KMS-11 (cell line): ENCODE results near the gene FBXO34.

ENCODE experiments used
- H2AFZ ChIP-seq: fragments of 200-600 bp; sonication (generic); 2 replicates; pipeline ENCODE4 v1.6.1; 2016; ENCODE audit warnings: antibody characterized with exemption, mixed run types, low read depth
- H3K27ac ChIP-seq: fragments of 200-600 bp; sonication (generic); 2 replicates; pipeline ENCODE4 v1.6.1; 2016; ENCODE audit warnings: mild to moderate bottlenecking, mixed run types
- H3K27me3 ChIP-seq: fragments of 200-600 bp; sonication (generic); 2 replicates; pipeline ENCODE4 v1.6.1; 2017; ENCODE audit warnings: mild to moderate bottlenecking, low read depth, mixed run types, moderate library complexity; ENCODE audit not compliant: insufficient read depth
- H3K36me3 ChIP-seq: fragments of 200-600 bp; sonication (generic); 2 replicates; pipeline ENCODE4 v1.6.1; 2017; ENCODE audit warnings: mild to moderate bottlenecking, mixed run types; ENCODE audit not compliant: insufficient read depth
- H3K4me1 ChIP-seq: fragments of 200-600 bp; sonication (generic); 2 replicates; pipeline ENCODE4 v1.6.1; 2016; ENCODE audit warnings: mild to moderate bottlenecking, low read depth, mixed run types; ENCODE audit not compliant: poor library complexity, severe bottlenecking
- H3K4me2 ChIP-seq: fragments of 200-600 bp; sonication (generic); 2 replicates; pipeline ENCODE4 v1.7.0; 2016; ENCODE audit warnings: mild to moderate bottlenecking, mixed run types
- H3K4me3 ChIP-seq: fragments of 200-600 bp; sonication (generic); IDR thresholded peaks from 2 replicates; pipeline ENCODE4 v1.6.1; 2017; ENCODE audit warnings: low read depth, low read length, mixed read lengths; ENCODE audit not compliant: insufficient read depth
- H3K79me2 ChIP-seq: fragments of 200-600 bp; sonication (generic); 2 replicates; pipeline ENCODE4 v1.6.1; 2016; ENCODE audit warnings: low read depth, mixed run types; ENCODE audit not compliant: insufficient read depth
- H3K9ac ChIP-seq: fragments of 200-600 bp; sonication (generic); 2 replicates; pipeline ENCODE4 v1.6.1; 2016; ENCODE audit warnings: mild to moderate bottlenecking, mixed run types
- H4K20me1 ChIP-seq: fragments of 200-600 bp; sonication (generic); 2 replicates; pipeline ENCODE4 v1.6.1; 2016; ENCODE audit warnings: mild to moderate bottlenecking, mixed run types; ENCODE audit not compliant: insufficient read depth
- TF ChIP-seq, protein P1 (sequence below): fragments of 200-600 bp; sonication (generic); conservative IDR thresholded peaks from 2 replicates; pipeline ENCODE4 v1.6.1; 2017; ENCODE audit warnings: low read depth, mild to moderate bottlenecking, antibody characterized with exemption, low read length, moderate library complexity, mixed read lengths

FBXO34 gene

DNA sequence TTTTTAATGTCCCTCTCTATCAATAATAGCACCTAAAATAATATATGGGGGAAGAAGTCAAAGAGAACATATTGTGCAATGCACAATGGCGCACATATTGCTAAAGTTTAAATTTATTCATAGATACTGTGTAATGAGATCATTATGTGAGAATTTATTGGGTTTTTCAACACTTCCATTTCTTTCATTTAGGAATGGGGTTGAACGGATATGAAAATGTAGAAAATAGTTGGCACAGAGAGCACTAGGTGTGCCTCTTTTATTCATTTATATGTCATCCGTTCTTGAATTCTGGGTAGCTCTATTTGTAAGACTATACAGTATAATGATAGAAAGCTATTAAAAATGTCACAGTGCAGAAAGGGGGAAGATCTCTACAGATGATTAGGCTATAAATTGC, 76.5 kb downstream of the FBXO34 start:
- H3K27ac ChIP-seq = no peak overlapping the region
- TF ChIP-seq, protein P1, sequence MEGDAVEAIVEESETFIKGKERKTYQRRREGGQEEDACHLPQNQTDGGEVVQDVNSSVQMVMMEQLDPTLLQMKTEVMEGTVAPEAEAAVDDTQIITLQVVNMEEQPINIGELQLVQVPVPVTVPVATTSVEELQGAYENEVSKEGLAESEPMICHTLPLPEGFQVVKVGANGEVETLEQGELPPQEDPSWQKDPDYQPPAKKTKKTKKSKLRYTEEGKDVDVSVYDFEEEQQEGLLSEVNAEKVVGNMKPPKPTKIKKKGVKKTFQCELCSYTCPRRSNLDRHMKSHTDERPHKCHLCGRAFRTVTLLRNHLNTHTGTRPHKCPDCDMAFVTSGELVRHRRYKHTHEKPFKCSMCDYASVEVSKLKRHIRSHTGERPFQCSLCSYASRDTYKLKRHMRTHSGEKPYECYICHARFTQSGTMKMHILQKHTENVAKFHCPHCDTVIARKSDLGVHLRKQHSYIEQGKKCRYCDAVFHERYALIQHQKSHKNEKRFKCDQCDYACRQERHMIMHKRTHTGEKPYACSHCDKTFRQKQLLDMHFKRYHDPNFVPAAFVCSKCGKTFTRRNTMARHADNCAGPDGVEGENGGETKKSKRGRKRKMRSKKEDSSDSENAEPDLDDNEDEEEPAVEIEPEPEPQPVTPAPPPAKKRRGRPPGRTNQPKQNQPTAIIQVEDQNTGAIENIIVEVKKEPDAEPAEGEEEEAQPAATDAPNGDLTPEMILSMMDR = no peak

GRCh38 chr14:55348766-55349453, 77.7 kb downstream of the FBXO34 start:
- no peaks in the 10 kb centered on the region for H3K79me2 ChIP-seq
- H2AFZ ChIP-seq = no peak overlapping the region
- H3K9ac ChIP-seq = no peak overlapping the region
- no peaks in the 10 kb centered on the region for H4K20me1 ChIP-seq
- no peaks in the 10 kb centered on the region for H3K4me1 ChIP-seq
- no peaks in the 10 kb centered on the region for H3K36me3 ChIP-seq
- H3K4me3 ChIP-seq = no peak overlapping the region
- TF ChIP-seq, protein P1 = no peak
- no peaks in the 10 kb centered on the region for H3K27me3 ChIP-seq
- H3K4me2 ChIP-seq = no peak overlapping the region
- H3K27ac ChIP-seq = no peak overlapping the region

More for the DNA sequence above, 76.5 kb downstream of the FBXO34 start:
- H3K79me2 ChIP-seq = no peaks in the 10 kb centered on the region
- no peak overlapping the region for H3K4me2 ChIP-seq
- no peaks in the 10 kb centered on the region for H3K36me3 ChIP-seq
- no peaks in the 10 kb centered on the region for H3K27me3 ChIP-seq
- no peak overlapping the region for H2AFZ ChIP-seq
- no peaks in the 10 kb centered on the region for H3K4me1 ChIP-seq
- H4K20me1 ChIP-seq = no peaks in the 10 kb centered on the region
- no peak overlapping the region for H3K9ac ChIP-seq
- no peak overlapping the region for H3K4me3 ChIP-seq

DNA sequence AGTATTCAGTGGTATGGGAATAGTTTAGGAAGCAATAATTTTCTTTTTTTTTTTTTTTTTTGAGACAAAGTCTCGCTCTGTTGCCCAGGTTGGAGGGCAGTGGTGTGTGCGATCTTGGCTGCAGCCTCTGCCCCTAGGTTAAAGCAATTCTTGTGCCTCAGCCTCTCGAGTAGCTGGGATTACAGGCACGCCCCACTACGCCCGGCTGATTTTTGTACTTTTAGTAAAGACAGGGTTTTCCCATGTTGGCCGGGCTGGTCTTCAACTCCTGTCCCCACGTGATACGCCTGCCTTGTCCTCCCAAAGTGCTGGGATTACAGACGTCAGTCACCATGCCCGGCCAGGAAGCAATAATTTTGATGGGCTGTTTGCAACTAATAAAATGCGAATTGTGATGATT, 78.3 kb downstream of the FBXO34 start:
- Histone ChIP-seq H3K36me3 (no peaks in the 10 kb centered on the region), H4K20me1 (no peaks in the 10 kb centered on the region), H3K9ac (no peak overlapping the region), H3K4me2 (no peak overlapping the region), H3K4me3 (no peak overlapping the region), H3K27ac (no peak overlapping the region), H3K27me3 (no peaks in the 10 kb centered on the region), H3K4me1 (no peaks in the 10 kb centered on the region), H3K79me2 (no peaks in the 10 kb centered on the region), H2AFZ (no peak overlapping the region)
- TF ChIP-seq, protein P1 = no peak

- TF ChIP-seq, protein P1 = no peak
- Histone ChIP-seq H3K36me3 (no peaks in the 10 kb centered on the region), H3K27me3 (no peaks in the 10 kb centered on the region), H3K9ac (no peak overlapping the region), H4K20me1 (no peaks in the 10 kb centered on the region), H2AFZ (no peak overlapping the region), H3K4me2 (no peak overlapping the region), H3K4me1 (no peaks in the 10 kb centered on the region), H3K4me3 (no peak overlapping the region), H3K79me2 (no peaks in the 10 kb centered on the region), H3K27ac (no peak overlapping the region)
Observed at GRCh38 chr14:55350461-55350860, 79.2 kb downstream of the FBXO34 start.
